ENCODE results near the gene ADAMTSL3.

DNA sequence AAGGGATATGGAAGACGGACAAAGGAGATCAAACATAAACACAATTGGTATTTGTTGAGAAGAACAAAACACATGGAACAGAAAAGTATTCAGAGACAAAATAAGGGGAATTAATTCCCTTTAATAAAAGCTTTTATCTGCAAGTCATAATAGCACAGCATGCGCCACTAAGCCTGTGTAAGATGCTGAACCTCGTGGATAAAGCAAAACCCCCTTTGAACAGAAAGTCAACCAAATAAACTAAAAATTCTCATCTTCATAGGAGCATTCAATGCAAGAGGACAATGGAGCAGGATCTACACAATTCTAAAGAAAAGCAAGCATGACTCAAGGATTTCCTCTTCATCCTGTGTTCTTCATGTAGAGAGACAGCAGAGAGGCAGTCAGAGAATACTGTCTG is 307.4 kb downstream of the ADAMTSL3 start:
- TF ChIP-seq POLR2AphosphoS5 (IDR thresholded peaks at IDR 0.05; ENCODE audit: low read depth, low read length) (no peak), TAF1 (IDR thresholded peaks at IDR 0.05; ENCODE audit: borderline replicate concordance, insufficient read depth, low read length) (no peak)
- TF ChIP-seq, protein P1, sequence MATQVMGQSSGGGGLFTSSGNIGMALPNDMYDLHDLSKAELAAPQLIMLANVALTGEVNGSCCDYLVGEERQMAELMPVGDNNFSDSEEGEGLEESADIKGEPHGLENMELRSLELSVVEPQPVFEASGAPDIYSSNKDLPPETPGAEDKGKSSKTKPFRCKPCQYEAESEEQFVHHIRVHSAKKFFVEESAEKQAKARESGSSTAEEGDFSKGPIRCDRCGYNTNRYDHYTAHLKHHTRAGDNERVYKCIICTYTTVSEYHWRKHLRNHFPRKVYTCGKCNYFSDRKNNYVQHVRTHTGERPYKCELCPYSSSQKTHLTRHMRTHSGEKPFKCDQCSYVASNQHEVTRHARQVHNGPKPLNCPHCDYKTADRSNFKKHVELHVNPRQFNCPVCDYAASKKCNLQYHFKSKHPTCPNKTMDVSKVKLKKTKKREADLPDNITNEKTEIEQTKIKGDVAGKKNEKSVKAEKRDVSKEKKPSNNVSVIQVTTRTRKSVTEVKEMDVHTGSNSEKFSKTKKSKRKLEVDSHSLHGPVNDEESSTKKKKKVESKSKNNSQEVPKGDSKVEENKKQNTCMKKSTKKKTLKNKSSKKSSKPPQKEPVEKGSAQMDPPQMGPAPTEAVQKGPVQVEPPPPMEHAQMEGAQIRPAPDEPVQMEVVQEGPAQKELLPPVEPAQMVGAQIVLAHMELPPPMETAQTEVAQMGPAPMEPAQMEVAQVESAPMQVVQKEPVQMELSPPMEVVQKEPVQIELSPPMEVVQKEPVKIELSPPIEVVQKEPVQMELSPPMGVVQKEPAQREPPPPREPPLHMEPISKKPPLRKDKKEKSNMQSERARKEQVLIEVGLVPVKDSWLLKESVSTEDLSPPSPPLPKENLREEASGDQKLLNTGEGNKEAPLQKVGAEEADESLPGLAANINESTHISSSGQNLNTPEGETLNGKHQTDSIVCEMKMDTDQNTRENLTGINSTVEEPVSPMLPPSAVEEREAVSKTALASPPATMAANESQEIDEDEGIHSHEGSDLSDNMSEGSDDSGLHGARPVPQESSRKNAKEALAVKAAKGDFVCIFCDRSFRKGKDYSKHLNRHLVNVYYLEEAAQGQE (IDR thresholded peaks at IDR 0.05; ENCODE audit: insufficient read depth in 1 of 2, low read depth in 2 of 2, low read length in 2 of 2), result no peak

Measured in PFSK-1 (cell line).